ENCODE results near the gene COL4A5.
"Not testable (repeated sequence)": the region's sequence is repeated elsewhere in the genome, so short reads cannot be mapped to it uniquely, and the experiment has no call there.

Gene COL4A5

DNA sequence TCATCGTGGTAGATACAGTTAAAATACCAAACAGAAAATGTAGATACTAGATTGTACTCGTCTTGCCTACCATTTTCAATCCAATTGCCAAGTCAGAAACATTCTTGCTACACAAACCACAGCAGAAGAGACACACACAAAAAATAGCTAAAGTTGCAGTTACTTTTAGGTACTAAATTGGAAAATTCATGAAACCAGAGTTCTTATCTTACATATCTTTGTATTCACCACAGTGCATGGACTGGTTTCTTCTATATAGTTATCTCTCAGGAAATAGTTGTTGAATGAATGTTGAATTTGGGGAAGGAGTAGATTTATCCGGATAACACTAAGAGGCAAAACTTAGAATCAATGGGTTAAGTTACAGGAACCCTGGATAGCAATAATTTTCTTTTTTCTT is 14.2 kb downstream of the COL4A5 start:
- H3K4me1 ChIP-seq (ENCODE audit: control insufficient read depth in 1 of 2, insufficient read depth in 2 of 2, low read length in 2 of 2), result no peaks in the 10 kb centered on the region
- no peaks in the 10 kb centered on the region for H3K27me3 ChIP-seq (ENCODE audit: control insufficient read depth in 1 of 2, insufficient read depth in 2 of 2, low read length in 2 of 2)
- no peak overlapping the region for H3K27ac ChIP-seq (ENCODE audit: low read depth, low read length)
- H3K36me3 ChIP-seq (ENCODE audit: control insufficient read depth in 1 of 2, insufficient read depth in 2 of 2, low read length in 2 of 2), result no peaks in the 10 kb centered on the region
- H3K9ac ChIP-seq (ENCODE audit: low read depth in 1 of 2, low read length in 2 of 2), result no peak overlapping the region
- no peaks in the 10 kb centered on the region for H3K9me3 ChIP-seq (ENCODE audit: control insufficient read depth in 1 of 2, low read length in 2 of 2)
- H3K4me3 ChIP-seq (ENCODE audit: low read depth in 1 of 2, low read length in 2 of 2), result no peak overlapping the region

DNA sequence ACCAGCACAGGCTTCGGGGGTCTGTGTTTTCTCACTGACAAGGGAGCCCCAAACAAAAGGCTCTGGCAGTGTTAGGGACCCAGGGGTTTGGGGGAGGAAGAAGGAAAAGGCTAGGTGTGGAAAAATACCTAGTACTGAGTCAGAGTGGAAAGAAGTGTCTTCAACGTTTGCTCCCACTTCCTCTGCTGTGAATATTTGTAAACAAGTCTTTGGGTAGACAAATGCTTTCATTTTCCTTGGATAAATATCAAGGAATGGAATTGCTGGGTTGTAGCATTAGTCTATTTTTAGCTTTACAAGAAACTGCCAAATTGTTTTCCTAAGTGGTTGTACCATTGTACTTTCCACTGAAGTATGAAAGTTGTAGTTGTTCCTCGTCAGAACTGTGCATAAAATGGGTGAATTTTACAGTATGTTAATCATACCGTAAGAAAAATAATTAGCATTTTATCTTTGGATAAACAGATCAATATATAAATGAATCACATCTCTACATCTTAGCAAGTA is 17.4 kb downstream of the COL4A5 start:
- H3K36me3 ChIP-seq (ENCODE audit: control insufficient read depth in 1 of 2, insufficient read depth in 2 of 2, low read length in 2 of 2), result no peaks in the 10 kb centered on the region
- H3K4me1 ChIP-seq (ENCODE audit: control insufficient read depth in 1 of 2, insufficient read depth in 2 of 2, low read length in 2 of 2), result no peaks in the 10 kb centered on the region
- no peak overlapping the region for H3K4me3 ChIP-seq (ENCODE audit: low read depth in 1 of 2, low read length in 2 of 2)
- no peak overlapping the region for H3K27ac ChIP-seq (ENCODE audit: low read depth, low read length)
- H3K9ac ChIP-seq (ENCODE audit: low read depth in 1 of 2, low read length in 2 of 2), result no peak overlapping the region
- H3K27me3 ChIP-seq (ENCODE audit: control insufficient read depth in 1 of 2, insufficient read depth in 2 of 2, low read length in 2 of 2), result no peaks in the 10 kb centered on the region
- H3K9me3 ChIP-seq (ENCODE audit: control insufficient read depth in 1 of 2, low read length in 2 of 2), result no peaks in the 10 kb centered on the region

DNA sequence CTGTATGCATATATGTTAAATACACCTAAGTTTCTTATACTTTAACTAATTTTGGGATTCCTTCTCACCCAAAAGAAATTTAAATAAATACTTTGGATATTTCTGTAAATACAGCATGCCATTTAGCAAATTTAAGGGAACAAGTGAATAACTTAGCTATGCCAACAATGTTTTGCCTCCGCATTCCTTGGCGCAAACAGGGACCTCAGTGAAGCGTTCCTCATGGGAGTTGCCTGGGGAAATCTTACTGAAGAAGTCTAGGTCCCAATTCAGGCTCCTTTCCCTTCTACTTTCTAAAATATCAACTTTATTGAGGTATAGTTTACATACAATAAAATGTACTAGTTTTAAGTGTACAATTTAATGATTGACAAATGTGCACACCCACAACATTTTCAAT is 25.0 kb downstream of the COL4A5 start:
- no peak overlapping the region for H3K9ac ChIP-seq (ENCODE audit: low read depth in 1 of 2, low read length in 2 of 2)
- H3K27ac ChIP-seq (ENCODE audit: low read depth, low read length), result no peak overlapping the region
- no peaks in the 10 kb centered on the region for H3K4me1 ChIP-seq (ENCODE audit: control insufficient read depth in 1 of 2, insufficient read depth in 2 of 2, low read length in 2 of 2)

DNA sequence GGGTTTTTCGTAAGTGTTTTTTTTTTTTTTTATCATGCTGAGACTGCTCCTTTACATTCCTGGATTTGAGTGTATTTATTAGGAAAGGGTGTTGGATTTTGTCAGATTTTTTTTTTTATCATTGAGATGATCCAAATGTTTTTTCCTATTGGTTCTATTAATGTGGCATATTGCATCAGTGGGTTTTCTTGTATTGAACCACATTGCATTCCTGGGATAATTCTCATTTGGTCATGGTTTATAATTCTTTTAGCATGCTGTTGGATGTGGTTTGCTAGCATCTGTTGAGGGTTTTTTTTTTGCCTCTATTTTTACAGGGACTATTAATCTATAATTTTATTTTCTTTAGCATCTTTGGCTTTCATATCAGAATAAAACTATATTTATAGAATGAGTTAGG is 28.8 kb downstream of the COL4A5 start:
- H3K9me3 ChIP-seq (ENCODE audit: control insufficient read depth in 1 of 2, low read length in 2 of 2), result no peaks in the 10 kb centered on the region
- H3K4me1 ChIP-seq (ENCODE audit: control insufficient read depth in 1 of 2, insufficient read depth in 2 of 2, low read length in 2 of 2), result no peaks in the 10 kb centered on the region
- H3K27ac ChIP-seq (ENCODE audit: low read depth, low read length), result no peak overlapping the region
- no peak overlapping the region for H3K4me3 ChIP-seq (ENCODE audit: low read depth in 1 of 2, low read length in 2 of 2)
- no peaks in the 10 kb centered on the region for H3K27me3 ChIP-seq (ENCODE audit: control insufficient read depth in 1 of 2, insufficient read depth in 2 of 2, low read length in 2 of 2)
- no peak overlapping the region for H3K9ac ChIP-seq (ENCODE audit: low read depth in 1 of 2, low read length in 2 of 2)
- no peaks in the 10 kb centered on the region for H3K36me3 ChIP-seq (ENCODE audit: control insufficient read depth in 1 of 2, insufficient read depth in 2 of 2, low read length in 2 of 2)

More for the DNA sequence above, 25.0 kb downstream of the COL4A5 start:
- Histone ChIP-seq H3K27me3 (ENCODE audit: control insufficient read depth in 1 of 2, insufficient read depth in 2 of 2, low read length in 2 of 2) (no peaks in the 10 kb centered on the region), H3K9me3 (ENCODE audit: control insufficient read depth in 1 of 2, low read length in 2 of 2) (no peaks in the 10 kb centered on the region), H3K36me3 (ENCODE audit: control insufficient read depth in 1 of 2, insufficient read depth in 2 of 2, low read length in 2 of 2) (no peaks in the 10 kb centered on the region), H3K4me3 (ENCODE audit: low read depth in 1 of 2, low read length in 2 of 2) (no peak overlapping the region)

DNA sequence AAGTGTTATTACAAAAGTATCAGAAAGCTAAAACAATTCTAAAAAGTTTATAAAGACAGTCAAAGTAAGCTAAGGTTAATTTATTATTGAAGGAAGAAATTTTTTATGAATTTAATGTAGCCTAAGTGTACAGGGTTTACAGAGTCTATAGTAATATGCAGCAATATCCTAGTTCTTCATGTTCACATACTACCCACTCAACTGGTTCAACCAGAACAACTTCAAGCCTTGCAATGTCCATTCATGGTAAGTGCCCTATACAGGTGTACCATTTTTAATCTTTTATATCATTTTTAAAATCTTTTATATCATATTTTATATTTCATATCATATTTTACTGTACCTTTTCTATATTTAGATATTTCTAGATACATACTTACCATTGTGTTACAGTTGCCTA is 34.3 kb downstream of the COL4A5 start:
- no peak overlapping the region for H3K27ac ChIP-seq (ENCODE audit: low read depth, low read length)
- no peaks in the 10 kb centered on the region for H3K36me3 ChIP-seq (ENCODE audit: control insufficient read depth in 1 of 2, insufficient read depth in 2 of 2, low read length in 2 of 2)
- no peaks in the 10 kb centered on the region for H3K9me3 ChIP-seq (ENCODE audit: control insufficient read depth in 1 of 2, low read length in 2 of 2)
- no peak overlapping the region for H3K9ac ChIP-seq (ENCODE audit: low read depth in 1 of 2, low read length in 2 of 2)
- no peaks in the 10 kb centered on the region for H3K4me1 ChIP-seq (ENCODE audit: control insufficient read depth in 1 of 2, insufficient read depth in 2 of 2, low read length in 2 of 2)
- no peak overlapping the region for H3K4me3 ChIP-seq (ENCODE audit: low read depth in 1 of 2, low read length in 2 of 2)
- H3K27me3 ChIP-seq (ENCODE audit: control insufficient read depth in 1 of 2, insufficient read depth in 2 of 2, low read length in 2 of 2), result no peaks in the 10 kb centered on the region

DNA sequence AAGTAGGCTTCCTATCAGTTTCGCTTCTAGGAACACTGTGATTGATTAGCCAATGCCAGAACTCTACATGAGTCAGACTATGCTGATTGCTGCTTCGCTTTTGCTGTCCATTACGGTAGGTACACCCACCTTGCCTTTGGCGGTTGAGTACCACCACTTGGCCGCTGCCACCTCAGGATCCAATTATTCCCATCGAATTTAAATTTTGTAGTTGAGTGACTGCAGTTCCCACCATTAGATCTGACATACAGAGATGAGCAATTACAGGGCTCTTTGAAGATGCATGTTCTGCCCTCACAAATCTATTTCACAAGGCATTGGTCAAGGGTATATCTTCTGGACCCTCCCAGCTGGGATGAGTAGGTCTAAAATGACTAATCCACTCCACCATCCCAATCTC is 41.9 kb downstream of the COL4A5 start:
- not testable (repeated sequence) for H3K4me3 ChIP-seq (ENCODE audit: low read depth in 1 of 2, low read length in 2 of 2)

DNA sequence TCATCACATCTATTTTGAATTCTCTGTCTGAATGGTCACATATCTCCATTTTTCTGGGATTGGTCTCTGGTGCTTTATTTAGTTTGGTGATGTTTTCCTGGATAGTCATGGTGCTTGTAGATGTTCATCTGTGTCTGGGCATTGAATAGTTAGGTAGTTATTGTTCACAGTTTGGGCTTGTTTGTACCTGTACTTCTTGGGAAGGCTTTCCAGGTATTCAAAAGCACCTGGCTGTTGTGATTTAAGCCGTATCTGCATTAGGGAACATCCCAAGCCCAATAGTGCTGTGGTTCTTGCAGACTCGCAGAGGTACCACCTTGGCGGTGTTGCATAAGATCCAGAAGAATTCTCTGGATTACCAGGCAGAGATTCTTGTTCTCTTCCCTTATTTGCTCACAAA is 44.6 kb downstream of the COL4A5 start:
- no peaks in the 10 kb centered on the region for H3K9me3 ChIP-seq (ENCODE audit: control insufficient read depth in 1 of 2, low read length in 2 of 2)
- H3K4me3 ChIP-seq (ENCODE audit: low read depth in 1 of 2, low read length in 2 of 2), result no peak overlapping the region
- no peak overlapping the region for H3K27ac ChIP-seq (ENCODE audit: low read depth, low read length)
- H3K27me3 ChIP-seq (ENCODE audit: control insufficient read depth in 1 of 2, insufficient read depth in 2 of 2, low read length in 2 of 2), result no peaks in the 10 kb centered on the region
- H3K4me1 ChIP-seq (ENCODE audit: control insufficient read depth in 1 of 2, insufficient read depth in 2 of 2, low read length in 2 of 2), result no peaks in the 10 kb centered on the region
- H3K9ac ChIP-seq (ENCODE audit: low read depth in 1 of 2, low read length in 2 of 2), result no peak overlapping the region
- no peaks in the 10 kb centered on the region for H3K36me3 ChIP-seq (ENCODE audit: control insufficient read depth in 1 of 2, insufficient read depth in 2 of 2, low read length in 2 of 2)

More for the DNA sequence above, 41.9 kb downstream of the COL4A5 start:
- H3K27me3 ChIP-seq (ENCODE audit: control insufficient read depth in 1 of 2, insufficient read depth in 2 of 2, low read length in 2 of 2); H3K27ac ChIP-seq (ENCODE audit: low read depth, low read length); H3K9ac ChIP-seq (ENCODE audit: low read depth in 1 of 2, low read length in 2 of 2); H3K9me3 ChIP-seq (ENCODE audit: control insufficient read depth in 1 of 2, low read length in 2 of 2); H3K36me3 ChIP-seq (ENCODE audit: control insufficient read depth in 1 of 2, insufficient read depth in 2 of 2, low read length in 2 of 2); H3K4me1 ChIP-seq (ENCODE audit: control insufficient read depth in 1 of 2, insufficient read depth in 2 of 2, low read length in 2 of 2): not testable (repeated sequence)

DNA sequence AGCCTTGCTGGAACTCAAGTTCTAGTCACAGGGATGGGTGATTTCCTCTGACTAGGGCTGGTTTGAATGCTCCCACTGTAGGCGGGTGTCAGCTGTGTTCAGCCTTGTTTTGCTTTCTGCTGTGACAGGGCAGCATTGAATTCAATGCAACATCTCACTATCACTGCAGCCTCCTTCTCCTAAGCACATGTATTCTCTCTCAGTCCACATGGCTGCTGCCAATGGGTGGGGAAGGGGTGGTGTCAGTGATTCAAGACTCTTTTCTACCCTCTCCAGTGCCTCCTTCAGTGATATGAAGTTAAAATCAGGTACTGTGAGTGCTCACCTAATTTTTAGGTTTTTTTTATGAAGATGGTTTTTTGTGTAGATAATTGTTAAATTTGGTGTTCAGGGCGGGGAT is 46.3 kb downstream of the COL4A5 start:
- Histone ChIP-seq H3K4me1 (ENCODE audit: control insufficient read depth in 1 of 2, insufficient read depth in 2 of 2, low read length in 2 of 2) (no peaks in the 10 kb centered on the region), H3K9me3 (ENCODE audit: control insufficient read depth in 1 of 2, low read length in 2 of 2) (no peaks in the 10 kb centered on the region), H3K27ac (ENCODE audit: low read depth, low read length) (no peak overlapping the region), H3K9ac (ENCODE audit: low read depth in 1 of 2, low read length in 2 of 2) (no peak overlapping the region), H3K4me3 (ENCODE audit: low read depth in 1 of 2, low read length in 2 of 2) (no peak overlapping the region), H3K27me3 (ENCODE audit: control insufficient read depth in 1 of 2, insufficient read depth in 2 of 2, low read length in 2 of 2) (no peaks in the 10 kb centered on the region), H3K36me3 (ENCODE audit: control insufficient read depth in 1 of 2, insufficient read depth in 2 of 2, low read length in 2 of 2) (no peaks in the 10 kb centered on the region)

DNA sequence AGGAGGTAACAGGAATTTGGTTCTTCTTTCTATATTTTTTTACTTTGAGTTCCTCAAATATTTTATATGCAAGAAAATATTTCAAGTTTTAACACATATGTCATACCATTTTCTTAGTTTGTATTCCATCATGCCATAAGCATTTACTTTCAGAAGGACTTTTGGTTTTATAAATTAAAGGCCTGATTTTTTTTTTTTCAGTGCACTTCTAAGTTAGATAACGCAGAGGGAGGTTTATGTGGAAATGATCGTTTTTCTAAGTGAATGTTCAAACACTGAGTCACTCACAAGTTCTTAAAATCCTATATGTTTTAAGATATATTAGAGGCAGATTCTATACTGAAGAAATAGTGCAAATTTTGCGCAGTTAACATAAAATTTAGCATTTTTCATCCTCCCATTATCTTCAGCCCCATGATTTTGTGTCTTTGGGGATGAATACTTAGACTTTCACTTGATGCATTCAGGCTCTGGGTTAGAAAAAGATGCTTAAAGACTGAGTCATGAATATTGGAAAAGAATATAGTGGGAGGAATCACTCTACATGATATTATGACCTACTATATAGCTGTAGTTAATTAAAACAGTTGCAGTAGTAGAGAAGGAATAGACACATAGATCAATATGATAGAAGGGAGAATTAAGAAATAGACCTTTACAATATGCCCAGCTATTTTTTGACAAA is 54.9 kb downstream of the COL4A5 start:
- Histone ChIP-seq H3K36me3 (ENCODE audit: control insufficient read depth in 1 of 2, insufficient read depth in 2 of 2, low read length in 2 of 2) (no peaks in the 10 kb centered on the region), H3K9me3 (ENCODE audit: control insufficient read depth in 1 of 2, low read length in 2 of 2) (no peaks in the 10 kb centered on the region)

DNA sequence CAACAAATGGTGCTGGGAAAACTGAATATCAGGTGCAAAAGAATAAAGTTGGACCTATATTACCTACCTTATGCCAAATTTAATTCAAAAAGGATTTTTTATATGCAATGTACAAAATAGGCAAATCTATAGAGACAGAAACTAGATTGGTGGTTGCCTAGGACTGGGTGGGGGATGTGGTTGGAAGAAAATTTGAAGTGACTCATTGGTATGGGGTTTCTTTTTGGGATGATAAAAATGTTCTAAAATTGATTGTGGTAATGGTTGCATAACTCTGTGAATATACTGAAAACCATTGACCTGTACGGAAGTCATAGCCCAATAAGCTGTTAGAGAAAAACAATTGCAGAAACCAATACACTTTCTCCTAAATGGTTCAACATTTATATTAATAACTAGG is 72.1 kb downstream of the COL4A5 start:
- H3K9ac ChIP-seq (ENCODE audit: low read depth in 1 of 2, low read length in 2 of 2), result no peak overlapping the region
- no peaks in the 10 kb centered on the region for H3K36me3 ChIP-seq (ENCODE audit: control insufficient read depth in 1 of 2, insufficient read depth in 2 of 2, low read length in 2 of 2)
- no peaks in the 10 kb centered on the region for H3K9me3 ChIP-seq (ENCODE audit: control insufficient read depth in 1 of 2, low read length in 2 of 2)
- no peaks in the 10 kb centered on the region for H3K4me1 ChIP-seq (ENCODE audit: control insufficient read depth in 1 of 2, insufficient read depth in 2 of 2, low read length in 2 of 2)
- H3K27me3 ChIP-seq (ENCODE audit: control insufficient read depth in 1 of 2, insufficient read depth in 2 of 2, low read length in 2 of 2), result no peaks in the 10 kb centered on the region
- no peak overlapping the region for H3K4me3 ChIP-seq (ENCODE audit: low read depth in 1 of 2, low read length in 2 of 2)
- no peak overlapping the region for H3K27ac ChIP-seq (ENCODE audit: low read depth, low read length)

More for the DNA sequence above, 54.9 kb downstream of the COL4A5 start:
- Histone ChIP-seq H3K9ac (ENCODE audit: low read depth in 1 of 2, low read length in 2 of 2) (no peak overlapping the region), H3K27ac (ENCODE audit: low read depth, low read length) (no peak overlapping the region), H3K4me1 (ENCODE audit: control insufficient read depth in 1 of 2, insufficient read depth in 2 of 2, low read length in 2 of 2) (no peaks in the 10 kb centered on the region), H3K27me3 (ENCODE audit: control insufficient read depth in 1 of 2, insufficient read depth in 2 of 2, low read length in 2 of 2) (no peaks in the 10 kb centered on the region), H3K4me3 (ENCODE audit: low read depth in 1 of 2, low read length in 2 of 2) (no peak overlapping the region)

Data from duodenal mucosa (tissue), 2 donors.